CD4-positive, CD25-positive, alpha-beta regulatory T cell (primary cell): ENCODE data around the gene BMP7. TPM values are rescaled to one million over a fixed set of nuclear protein-coding genes. Genes with fewer than 3 reads are reported as not detected.

Experiments
- ATAC-seq, 2 donors: fragments of 150-1000 bp; cut with Tn5 transposase; one replicate each; pipeline ENCODE4 v1.10.0; 2021; ENCODE audit warnings: low read depth in 2 of 2, moderate number of reproducible peaks in 2 of 2, moderate library complexity in 1 of 2
- DNase-seq, 3 donors: peaks; one replicate each; pipeline versions ENCODE4 v3.0.0 to v3.0.0-alpha.2; 2012 to 2022; ENCODE audit warnings: mixed read lengths in 1 of 3
- H3K27ac ChIP-seq: one replicate; pipeline ENCODE4 v1.7.0; 2013; ENCODE audit warnings: mild to moderate bottlenecking, low read length; ENCODE audit not compliant: insufficient read depth, poor library complexity, severe bottlenecking
- H3K27me3 ChIP-seq: one replicate; pipeline ENCODE4 v1.7.0; 2013; ENCODE audit warnings: low read length; ENCODE audit not compliant: control insufficient read depth, insufficient read depth
- H3K36me3 ChIP-seq: one replicate; pipeline ENCODE4 v1.7.0; 2013; ENCODE audit warnings: mild to moderate bottlenecking, low read length, moderate library complexity; ENCODE audit not compliant: control insufficient read depth, insufficient read depth
- H3K4me1 ChIP-seq: 2 replicates; pipeline ENCODE4 v1.7.0; 2013; ENCODE audit warnings: mild to moderate bottlenecking, low read length; ENCODE audit not compliant: insufficient read depth, control insufficient read depth, poor library complexity, severe bottlenecking
- H3K4me3 ChIP-seq: one replicate; pipeline ENCODE4 v1.7.0; 2013; ENCODE audit warnings: low read depth, mild to moderate bottlenecking, low read length, moderate library complexity
- H3K9me3 ChIP-seq, 2 experiments: 1 replicate in 1 of 2; 2 replicates in 1 of 2; pipeline ENCODE4 v1.7.0; 2013; ENCODE audit warnings: low read length in 2 of 2, mild to moderate bottlenecking in 1 of 2, moderate library complexity in 1 of 2; ENCODE audit not compliant: control insufficient read depth in 2 of 2
- H3K27ac Mint-ChIP-seq, 3 donors: one replicate each; pipeline ENCODE4 v1.8.0; 2020 to 2022; ENCODE audit warnings: mild to moderate bottlenecking in 3 of 3, mixed read lengths in 3 of 3, moderate library complexity in 2 of 3
- H3K27me3 Mint-ChIP-seq: one replicate; pipeline ENCODE4 v1.8.0; 2022; ENCODE audit warnings: mild to moderate bottlenecking, mixed read lengths
- H3K36me3 Mint-ChIP-seq: one replicate; pipeline ENCODE4 v1.8.0; 2020; ENCODE audit warnings: mixed read lengths
- H3K4me1 Mint-ChIP-seq, 4 donors: one replicate each; pipeline ENCODE4 v1.8.0; 2020 to 2022; ENCODE audit warnings: mixed read lengths in 4 of 4, mild to moderate bottlenecking in 1 of 4
- H3K4me3 Mint-ChIP-seq, 4 donors: one replicate each; pipeline ENCODE4 v1.8.0; 2020 to 2022; ENCODE audit warnings: mild to moderate bottlenecking in 4 of 4, mixed read lengths in 4 of 4, moderate library complexity in 3 of 4
- H3K9me3 Mint-ChIP-seq, 7 donors: one replicate each; pipeline ENCODE4 v1.8.0; 2020 to 2022; ENCODE audit warnings: mixed read lengths in 7 of 7, mild to moderate bottlenecking in 3 of 7, moderate library complexity in 2 of 7
- polyA plus RNA-seq, 4 donors: library from polyadenylated mRNA; unstranded; fragments of 300-500 nt; fragmentation: Illumina TruSeq; gene quantifications; one replicate each; pipeline ENCODE4 v1.2.3, GENCODE V29; 2021
- total RNA-seq: library from RNA; stranded (reverse); gene quantifications from one replicate; pipeline ENCODE4 v1.2.3, GENCODE V29; 2022

The BMP7 gene
- total and polyA plus RNA-seq, 5 donors from 2014 or later, result not detected

DNA sequence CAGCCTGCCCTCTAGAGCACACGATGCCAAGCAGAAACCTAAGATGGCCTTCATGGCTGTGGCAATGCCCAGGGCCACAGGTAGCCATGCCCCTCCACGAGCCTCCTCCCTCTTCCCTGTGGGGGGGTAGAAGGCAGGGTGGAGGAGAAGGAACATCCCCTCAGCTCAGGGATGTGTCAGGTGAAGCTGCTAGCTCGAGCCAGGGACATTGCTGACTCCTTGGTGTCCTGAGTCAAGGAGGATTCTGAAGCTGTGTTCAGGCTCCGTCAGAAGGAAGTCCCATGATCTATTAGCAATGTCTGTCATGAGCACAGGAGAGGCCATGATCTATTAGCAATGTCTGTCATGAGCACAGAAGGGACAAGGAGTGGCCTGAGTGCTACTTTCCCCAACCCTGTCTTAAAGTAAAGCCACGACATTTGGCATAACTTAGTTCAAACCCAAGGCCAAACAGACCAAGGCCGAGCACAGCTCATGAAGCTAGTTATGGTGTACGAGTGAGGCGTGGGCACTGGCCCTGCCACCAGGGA lies 87.8 kb downstream of the BMP7 start:
- no peaks in the 10 kb centered on the region for H3K36me3 Mint-ChIP-seq
- ATAC-seq (no peak), DNase-seq (no peak)
- H3K27me3 Mint-ChIP-seq, result no peaks in the 10 kb centered on the region
- H3K9me3 Mint-ChIP-seq, result peaks cover 0 to 8% (median 0%) of the 10 kb centered on the region in 7 donors
- Histone ChIP-seq H3K27me3 (no peaks in the 10 kb centered on the region), H3K36me3 (no peaks in the 10 kb centered on the region), H3K9me3 (no peaks in the 10 kb centered on the region), H3K4me1 (no peaks in the 10 kb centered on the region), H3K4me3 (no peak overlapping the region), H3K27ac (no peak overlapping the region)
- no peak overlapping the region for H3K4me3 Mint-ChIP-seq
- no peaks in the 10 kb centered on the region for H3K4me1 Mint-ChIP-seq
- H3K27ac Mint-ChIP-seq, result peak overlapping the region in 1 of 3 donors; percentile 69

DNA sequence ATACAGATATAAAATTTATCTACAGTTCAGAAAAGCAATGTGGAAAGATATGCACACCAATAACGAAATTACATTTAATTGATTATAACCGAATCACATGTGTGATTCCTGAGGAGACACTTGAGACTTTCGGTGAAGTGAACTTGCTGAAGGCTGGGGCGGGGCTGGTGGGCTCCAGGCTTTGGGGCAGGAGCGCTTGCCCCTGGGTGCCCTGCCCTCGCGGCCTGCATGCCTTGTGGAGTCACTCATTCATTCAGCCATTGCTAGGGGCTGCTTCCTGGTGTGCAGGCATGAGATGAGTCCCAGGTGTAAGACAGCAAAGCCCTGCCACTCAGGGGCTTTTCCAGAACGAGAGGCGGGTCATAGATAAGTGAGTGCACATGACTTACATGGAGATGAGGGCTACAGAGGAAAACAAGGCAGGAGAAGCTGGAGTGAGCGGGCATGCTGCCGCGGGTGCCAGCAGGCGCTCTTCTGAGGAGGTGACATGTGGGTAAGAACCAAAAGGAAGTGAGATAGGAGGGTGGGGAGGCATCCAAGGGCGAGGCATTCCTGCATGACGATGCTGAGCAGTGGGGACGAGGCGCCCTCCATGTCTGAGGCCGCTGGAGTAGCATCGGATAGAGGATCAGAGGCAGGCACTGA lies 88.7 kb downstream of the BMP7 start:
- Mint-ChIP-seq H3K27ac (no peak overlapping the region), H3K36me3 (no peaks in the 10 kb centered on the region), H3K4me1 (no peaks in the 10 kb centered on the region), H3K27me3 (no peaks in the 10 kb centered on the region), H3K9me3 (peaks cover 0 to 8% (median 0%) of the 10 kb centered on the region in 7 donors), H3K4me3 (no peak overlapping the region)
- no peak for DNase-seq
- no peaks in the 10 kb centered on the region for H3K36me3 ChIP-seq
- H3K27ac ChIP-seq, result no peak overlapping the region
- H3K4me3 ChIP-seq, result no peak overlapping the region
- no peaks in the 10 kb centered on the region for H3K27me3 ChIP-seq
- no peaks in the 10 kb centered on the region for H3K4me1 ChIP-seq
- no peak for ATAC-seq
- H3K9me3 ChIP-seq, result no peaks in the 10 kb centered on the region

DNA sequence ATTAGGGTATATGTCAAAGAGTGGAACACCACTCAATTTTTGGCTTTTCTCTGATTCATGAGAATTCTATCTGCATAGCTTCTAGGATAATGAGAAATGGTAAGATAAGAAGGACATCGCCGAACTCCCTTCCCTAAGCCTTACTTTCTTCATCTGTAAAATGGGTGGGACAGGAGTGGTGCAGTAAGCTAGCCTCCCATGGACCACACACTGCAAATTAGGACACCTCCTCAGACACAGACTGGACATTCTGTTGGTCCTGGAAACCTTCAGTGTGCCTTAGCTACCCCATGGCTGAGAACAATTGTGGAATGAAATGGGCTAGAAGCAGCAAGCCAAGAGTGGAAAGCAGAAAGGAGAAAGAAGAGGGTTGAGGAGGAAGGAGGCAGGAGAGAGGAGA lies 89.6 kb downstream of the BMP7 start:
- H3K27ac Mint-ChIP-seq, result no peak overlapping the region

DNA sequence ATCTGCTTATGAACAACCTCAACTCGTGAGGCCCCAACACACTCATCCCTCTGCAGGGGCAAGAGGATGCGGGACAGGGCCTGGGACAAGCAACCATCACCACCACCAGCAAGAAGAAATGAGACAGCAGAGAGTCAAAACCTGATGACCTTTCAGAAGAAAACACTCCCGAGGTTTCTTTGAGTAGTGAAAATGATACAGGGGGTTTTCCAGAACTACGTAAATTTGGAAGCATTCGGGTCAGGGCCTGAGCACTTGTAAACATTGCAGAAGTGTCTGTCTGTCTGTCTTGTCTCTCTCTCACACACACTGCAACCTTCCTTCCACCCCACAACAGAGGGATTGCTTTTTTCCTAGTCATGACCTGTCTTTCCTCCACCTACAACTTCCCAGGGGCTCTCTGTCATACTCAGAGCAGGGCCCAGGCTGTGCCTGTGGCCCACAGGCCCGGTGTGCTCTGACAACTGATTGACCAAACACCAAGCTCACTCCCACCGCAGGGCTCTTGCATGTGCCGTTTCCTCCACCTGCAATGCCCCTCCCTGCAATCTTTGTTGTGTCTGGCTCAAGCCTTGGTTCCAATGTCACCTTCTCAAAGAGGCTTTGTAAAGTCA lies 90.9 kb downstream of the BMP7 start:
- H3K27me3 Mint-ChIP-seq, result no peaks in the 10 kb centered on the region
- H3K36me3 Mint-ChIP-seq, result no peaks in the 10 kb centered on the region
- no peak overlapping the region for H3K4me3 Mint-ChIP-seq

More for the DNA sequence above, 89.6 kb downstream of the BMP7 start:
- Histone ChIP-seq H3K4me1 (no peaks in the 10 kb centered on the region), H3K4me3 (no peak overlapping the region), H3K27me3 (no peaks in the 10 kb centered on the region), H3K36me3 (no peaks in the 10 kb centered on the region), H3K27ac (no peak overlapping the region), H3K9me3 (no peaks in the 10 kb centered on the region)
- Mint-ChIP-seq H3K4me1 (no peaks in the 10 kb centered on the region), H3K9me3 (peaks cover 0 to 8% (median 0%) of the 10 kb centered on the region in 7 donors), H3K36me3 (no peaks in the 10 kb centered on the region), H3K27me3 (no peaks in the 10 kb centered on the region), H3K4me3 (no peak overlapping the region)
- DNase-seq (no peak), ATAC-seq (no peak)

DNA sequence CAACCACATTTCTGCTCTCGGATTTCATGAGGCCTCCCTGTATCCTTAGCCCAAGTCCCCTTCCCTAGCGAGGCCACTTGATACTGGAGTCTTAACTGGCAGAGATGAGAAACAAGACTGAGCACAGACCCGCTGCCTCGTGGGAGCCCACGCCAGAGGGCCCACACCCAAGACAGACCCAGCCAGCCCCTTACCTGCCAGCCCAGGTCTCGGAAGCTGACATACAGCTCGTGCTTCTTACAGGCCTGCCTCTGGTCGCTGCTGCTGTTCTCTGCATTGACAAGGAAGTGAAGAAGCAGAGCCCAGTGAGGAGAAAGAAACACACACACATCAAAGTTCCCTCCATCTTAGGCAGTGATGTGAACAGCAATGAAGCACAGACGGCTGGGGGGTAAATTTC lies 91.7 kb downstream of the BMP7 start:
- Mint-ChIP-seq H3K36me3 (no peaks in the 10 kb centered on the region), H3K4me1 (no peaks in the 10 kb centered on the region), H3K27ac (no peak overlapping the region), H3K9me3 (peaks cover 0 to 5% (median 0%) of the 10 kb centered on the region in 7 donors), H3K27me3 (no peaks in the 10 kb centered on the region), H3K4me3 (no peak overlapping the region)
- Histone ChIP-seq H3K36me3 (no peaks in the 10 kb centered on the region), H3K4me3 (no peak overlapping the region), H3K4me1 (no peaks in the 10 kb centered on the region), H3K9me3 (no peaks in the 10 kb centered on the region), H3K27ac (no peak overlapping the region), H3K27me3 (no peaks in the 10 kb centered on the region)
- DNase-seq (no peak), ATAC-seq (no peak)

More for the DNA sequence above, 90.9 kb downstream of the BMP7 start:
- H3K27ac ChIP-seq, result no peak overlapping the region
- H3K4me3 ChIP-seq, result no peak overlapping the region
- no peaks in the 10 kb centered on the region for H3K4me1 ChIP-seq
- ATAC-seq, result no peak
- DNase-seq, result no peak
- H3K36me3 ChIP-seq, result no peaks in the 10 kb centered on the region
- Mint-ChIP-seq H3K9me3 (peaks cover 0 to 8% (median 0%) of the 10 kb centered on the region in 7 donors), H3K4me1 (no peaks in the 10 kb centered on the region), H3K27ac (no peak overlapping the region)
- H3K27me3 ChIP-seq, result no peaks in the 10 kb centered on the region
- H3K9me3 ChIP-seq, result no peaks in the 10 kb centered on the region

DNA sequence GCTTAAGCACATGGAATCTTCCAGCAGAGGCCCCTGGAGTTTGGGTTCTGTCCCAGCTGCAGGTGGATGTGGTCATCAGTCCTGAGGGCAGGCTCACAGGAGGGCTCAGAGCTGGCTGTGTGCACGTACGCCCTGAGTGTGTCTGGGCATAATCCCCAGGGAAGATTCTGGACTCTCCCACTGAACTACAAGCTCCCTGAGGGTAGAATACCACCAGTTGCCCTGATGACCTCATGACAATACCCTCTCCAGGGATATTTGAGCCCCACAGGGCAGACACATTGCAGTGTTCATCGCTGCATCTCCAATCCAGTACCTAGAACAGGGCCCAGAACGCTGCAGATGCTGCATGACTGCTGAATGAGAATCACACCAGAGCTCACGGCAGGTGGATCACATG lies 92.5 kb downstream of the BMP7 start:
- Mint-ChIP-seq H3K9me3 (peaks cover 0 to 3% (median 0%) of the 10 kb centered on the region in 7 donors), H3K27me3 (no peaks in the 10 kb centered on the region), H3K4me1 (no peaks in the 10 kb centered on the region), H3K4me3 (no peak overlapping the region), H3K36me3 (no peaks in the 10 kb centered on the region), H3K27ac (no peak overlapping the region)
- H3K4me1 ChIP-seq, result no peaks in the 10 kb centered on the region
- no peaks in the 10 kb centered on the region for H3K36me3 ChIP-seq
- no peak overlapping the region for H3K27ac ChIP-seq
- H3K27me3 ChIP-seq, result no peaks in the 10 kb centered on the region
- DNase-seq, result no peak
- no peak overlapping the region for H3K4me3 ChIP-seq
- ATAC-seq, result no peak
- no peaks in the 10 kb centered on the region for H3K9me3 ChIP-seq

DNA sequence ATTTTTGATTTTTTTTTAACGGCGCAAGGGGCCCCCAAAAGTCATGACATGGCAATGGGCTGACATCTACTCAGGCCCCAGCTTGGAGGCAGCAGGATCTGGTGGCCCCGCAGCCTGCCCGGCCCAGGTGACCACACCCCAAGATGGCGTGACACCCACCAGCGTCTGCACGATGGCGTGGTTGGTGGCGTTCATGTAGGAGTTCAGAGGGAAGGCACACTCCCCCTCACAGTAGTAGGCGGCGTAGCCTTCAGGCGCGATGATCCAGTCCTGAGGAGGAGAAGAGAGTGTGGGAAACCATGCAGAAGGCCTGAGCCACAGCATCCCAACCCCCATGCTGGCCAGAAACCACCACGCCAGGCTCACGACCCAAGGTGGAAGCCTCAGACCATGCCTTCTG lies 93.4 kb downstream of the BMP7 start:
- Mint-ChIP-seq H3K27me3 (no peaks in the 10 kb centered on the region), H3K9me3 (peaks cover 0 to 3% (median 0%) of the 10 kb centered on the region in 7 donors), H3K4me1 (no peaks in the 10 kb centered on the region), H3K27ac (no peak overlapping the region), H3K36me3 (no peaks in the 10 kb centered on the region), H3K4me3 (no peak overlapping the region)
- ATAC-seq (no peak), DNase-seq (no peak)
- H3K9me3 ChIP-seq, result no peaks in the 10 kb centered on the region
- no peak overlapping the region for H3K27ac ChIP-seq
- H3K4me1 ChIP-seq, result no peaks in the 10 kb centered on the region
- no peaks in the 10 kb centered on the region for H3K27me3 ChIP-seq
- no peaks in the 10 kb centered on the region for H3K36me3 ChIP-seq
- no peak overlapping the region for H3K4me3 ChIP-seq

DNA sequence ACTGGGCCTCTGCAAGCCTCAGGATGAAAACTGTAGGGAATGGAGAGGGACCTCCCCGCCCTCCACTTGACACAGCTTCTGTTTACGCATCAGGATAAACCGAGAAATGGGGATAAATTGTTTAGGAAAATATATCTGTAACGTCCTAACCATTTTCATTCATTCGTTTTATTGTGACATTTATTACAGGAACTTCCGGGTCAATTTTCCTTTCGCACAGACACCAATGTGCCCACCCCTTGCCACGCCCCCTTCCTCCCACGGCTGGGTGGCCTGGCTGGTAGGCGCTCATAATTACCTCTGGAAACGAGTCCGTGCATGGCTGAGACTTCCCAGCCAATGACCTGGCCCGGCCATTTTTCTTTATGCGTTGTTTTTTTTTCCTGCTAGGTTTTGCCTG lies 96.1 kb downstream of the BMP7 start:
- no peak overlapping the region for H3K4me3 Mint-ChIP-seq
- ATAC-seq, result no peak
- peak overlapping the region in 1 of 3 donors; percentile 54 for H3K27ac Mint-ChIP-seq
- no peak overlapping the region for H3K27ac ChIP-seq
- H3K4me1 ChIP-seq, result no peaks in the 10 kb centered on the region
- no peaks in the 10 kb centered on the region for H3K4me1 Mint-ChIP-seq
- H3K4me3 ChIP-seq, result no peak overlapping the region
- no peaks in the 10 kb centered on the region for H3K36me3 Mint-ChIP-seq
- H3K27me3 ChIP-seq, result no peaks in the 10 kb centered on the region
- DNase-seq, result no peak
- no peaks in the 10 kb centered on the region for H3K27me3 Mint-ChIP-seq
- H3K9me3 ChIP-seq, result no peaks in the 10 kb centered on the region
- peaks cover 0 to 1% (median 0%) of the 10 kb centered on the region in 7 donors for H3K9me3 Mint-ChIP-seq
- H3K36me3 ChIP-seq, result no peaks in the 10 kb centered on the region
